ENCODE data around the gene FASN.

- TF ChIP-seq CTCF (IDR thresholded peaks at IDR 0.05): no peak
- TF ChIP-seq POLR2A (IDR thresholded peaks at IDR 0.05): no peak
Measured at GRCh38 chr17:82050152-82050760, 47.8 kb downstream of the FASN start.
